Airway epithelial cell (primary cell): ENCODE results near the gene CIITA. TPM values are rescaled to one million over a fixed set of nuclear protein-coding genes. Genes with fewer than 3 reads are reported as not detected.

Experiments used
- total RNA-seq: library from RNA; depleted of rRNA; stranded (reverse); fragments of >200 nt; gene quantifications from 2 replicates; pipeline ENCODE4 v1.2.3, GENCODE V29; 2015

Gene CIITA, protein sequence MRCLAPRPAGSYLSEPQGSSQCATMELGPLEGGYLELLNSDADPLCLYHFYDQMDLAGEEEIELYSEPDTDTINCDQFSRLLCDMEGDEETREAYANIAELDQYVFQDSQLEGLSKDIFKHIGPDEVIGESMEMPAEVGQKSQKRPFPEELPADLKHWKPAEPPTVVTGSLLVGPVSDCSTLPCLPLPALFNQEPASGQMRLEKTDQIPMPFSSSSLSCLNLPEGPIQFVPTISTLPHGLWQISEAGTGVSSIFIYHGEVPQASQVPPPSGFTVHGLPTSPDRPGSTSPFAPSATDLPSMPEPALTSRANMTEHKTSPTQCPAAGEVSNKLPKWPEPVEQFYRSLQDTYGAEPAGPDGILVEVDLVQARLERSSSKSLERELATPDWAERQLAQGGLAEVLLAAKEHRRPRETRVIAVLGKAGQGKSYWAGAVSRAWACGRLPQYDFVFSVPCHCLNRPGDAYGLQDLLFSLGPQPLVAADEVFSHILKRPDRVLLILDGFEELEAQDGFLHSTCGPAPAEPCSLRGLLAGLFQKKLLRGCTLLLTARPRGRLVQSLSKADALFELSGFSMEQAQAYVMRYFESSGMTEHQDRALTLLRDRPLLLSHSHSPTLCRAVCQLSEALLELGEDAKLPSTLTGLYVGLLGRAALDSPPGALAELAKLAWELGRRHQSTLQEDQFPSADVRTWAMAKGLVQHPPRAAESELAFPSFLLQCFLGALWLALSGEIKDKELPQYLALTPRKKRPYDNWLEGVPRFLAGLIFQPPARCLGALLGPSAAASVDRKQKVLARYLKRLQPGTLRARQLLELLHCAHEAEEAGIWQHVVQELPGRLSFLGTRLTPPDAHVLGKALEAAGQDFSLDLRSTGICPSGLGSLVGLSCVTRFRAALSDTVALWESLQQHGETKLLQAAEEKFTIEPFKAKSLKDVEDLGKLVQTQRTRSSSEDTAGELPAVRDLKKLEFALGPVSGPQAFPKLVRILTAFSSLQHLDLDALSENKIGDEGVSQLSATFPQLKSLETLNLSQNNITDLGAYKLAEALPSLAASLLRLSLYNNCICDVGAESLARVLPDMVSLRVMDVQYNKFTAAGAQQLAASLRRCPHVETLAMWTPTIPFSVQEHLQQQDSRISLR
- 0.07 and 1.3 TPM in 2 replicates for total RNA-seq

DNA sequence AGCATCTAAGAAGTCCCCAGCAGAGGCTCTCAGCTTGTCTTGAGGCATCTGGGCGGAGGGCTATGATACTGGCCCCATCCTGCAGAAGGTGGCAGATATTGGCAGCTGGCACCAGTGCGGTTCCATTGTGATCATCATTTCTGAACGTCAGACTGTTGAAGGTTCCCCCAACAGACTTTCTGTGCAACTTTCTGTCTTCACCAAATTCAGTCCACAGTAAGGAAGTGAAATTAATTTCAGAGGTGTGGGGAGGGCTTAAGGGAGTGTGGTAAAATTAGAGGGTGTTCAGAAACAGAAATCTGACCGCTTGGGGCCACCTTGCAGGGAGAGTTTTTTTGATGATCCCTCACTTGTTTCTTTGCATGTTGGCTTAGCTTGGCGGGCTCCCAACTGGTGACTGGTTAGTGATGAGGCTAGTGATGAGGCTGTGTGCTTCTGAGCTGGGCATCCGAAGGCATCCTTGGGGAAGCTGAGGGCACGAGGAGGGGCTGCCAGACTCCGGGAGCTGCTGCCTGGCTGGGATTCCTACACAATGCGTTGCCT is at the start of gene CIITA:
TSS of gene CIITA (plus strand) at position 404 of the 543 bp plus-strand sequence. CDS start at position 533, 129 bp downstream.

DNA sequence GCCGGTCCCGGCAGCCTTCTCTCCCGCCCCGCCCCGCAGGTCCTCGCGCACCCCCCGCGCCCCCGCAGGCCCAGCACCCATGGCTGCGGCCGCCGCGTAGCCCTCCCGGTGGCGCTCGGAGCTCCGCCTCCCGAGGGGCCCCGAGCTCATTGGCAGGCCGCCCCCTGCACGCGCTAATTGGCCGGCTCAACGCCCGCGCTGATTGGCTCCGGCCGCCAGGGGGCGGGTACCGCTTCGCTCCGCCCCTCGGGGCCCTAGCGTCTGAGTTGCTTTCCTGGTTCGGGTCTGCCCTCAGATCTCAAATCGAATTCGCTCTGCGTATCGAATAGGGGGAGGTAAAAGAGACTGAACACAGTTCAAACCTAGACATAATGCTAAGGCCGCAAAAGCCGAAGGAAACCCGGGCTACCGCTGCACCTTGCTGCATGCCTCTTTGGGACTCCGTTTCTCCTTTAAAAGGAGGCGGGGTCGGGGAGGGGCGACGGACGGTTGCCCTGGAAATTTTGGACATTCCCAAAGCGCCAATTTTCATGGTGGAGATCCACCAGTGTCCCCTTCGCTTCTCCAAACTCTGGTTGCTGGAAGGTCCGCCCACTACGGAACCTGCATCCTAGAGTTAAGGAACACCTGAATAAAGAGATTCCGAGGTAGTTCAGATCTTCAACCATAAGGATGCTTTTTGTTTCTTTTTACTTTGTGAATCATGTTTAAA is 65.5 kb downstream of the CIITA start, which contains the start of gene DEXI:
TSS of gene DEXI (minus strand) at position 117 of the 712 bp plus-strand sequence. CDS start 463 bp downstream, outside the sequence.

DNA sequence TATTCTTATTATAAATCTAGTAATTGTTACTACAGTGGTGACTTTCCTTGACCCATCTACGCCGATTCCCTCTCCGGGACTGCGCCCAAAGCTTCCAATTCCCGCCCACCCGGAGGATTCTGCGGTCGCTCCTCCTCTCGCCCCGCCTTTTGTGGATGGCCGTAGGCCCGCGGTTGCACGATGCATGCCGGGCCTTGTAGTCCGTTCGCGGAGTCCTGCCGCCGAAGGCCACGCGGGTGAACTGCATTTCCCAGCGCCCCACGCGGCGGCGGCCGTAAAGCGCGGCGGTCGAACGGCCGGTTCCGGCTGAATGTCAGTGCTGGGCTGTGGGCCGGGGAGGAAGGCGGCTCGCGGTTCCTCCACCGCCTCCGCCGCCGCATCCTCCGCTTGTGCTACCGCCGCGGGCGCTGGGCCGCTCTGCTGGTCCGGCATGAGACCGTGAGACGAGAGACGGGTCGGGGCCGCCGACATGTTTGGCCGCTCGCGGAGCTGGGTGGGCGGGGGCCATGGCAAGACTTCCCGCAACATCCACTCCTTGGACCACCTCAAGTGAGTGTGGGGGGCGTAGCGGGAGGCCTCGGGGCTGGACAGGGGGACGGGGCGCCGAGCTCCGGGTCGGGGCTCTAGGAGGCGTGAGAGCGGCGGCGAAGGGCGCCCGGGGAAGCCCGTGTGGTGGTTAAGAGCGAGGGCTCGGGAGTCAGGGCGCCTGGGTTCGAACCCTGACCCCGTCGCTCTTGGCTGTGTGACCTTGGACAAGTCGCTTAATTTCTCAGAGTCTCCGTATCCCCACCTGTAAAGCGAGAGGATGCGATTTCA is 67.5 kb downstream of the CIITA start, which contains the start of gene CLEC16A:
TSS of gene CLEC16A (plus strand) at position 316 of the 816 bp plus-strand sequence. CDS start at position 470, 154 bp downstream.

Other genes with a start within 250 kb of the CIITA start
- gene TEKT5, start 182.3 kb upstream of the CIITA start, total RNA-seq = not detected in 2 replicates
- 14.2 and 21.0 TPM in 2 replicates for gene NUBP1, start 133.4 kb upstream of the CIITA start, total RNA-seq
- gene TVP23A, start 58.4 kb upstream of the CIITA start, total RNA-seq = not detected in 2 replicates
- gene DEXI, start 65.3 kb downstream of the CIITA start, total RNA-seq = 63.8 and 120 TPM in 2 replicates
- 12.8 and 15.4 TPM in 2 replicates for gene CLEC16A, start 67.4 kb downstream of the CIITA start, total RNA-seq